HG03432 (cell line): Measurements from ENCODE around the gene GBX2.

Experiments
- ATAC-seq: cut with Tn5 transposase; IDR thresholded peaks from one replicate; pipeline ENCODE4 v1.9.1; 2021; ENCODE audit warnings: mild to moderate bottlenecking, moderate library complexity; ENCODE audit not compliant: unreplicated experiment

The GBX2 gene

DNA sequence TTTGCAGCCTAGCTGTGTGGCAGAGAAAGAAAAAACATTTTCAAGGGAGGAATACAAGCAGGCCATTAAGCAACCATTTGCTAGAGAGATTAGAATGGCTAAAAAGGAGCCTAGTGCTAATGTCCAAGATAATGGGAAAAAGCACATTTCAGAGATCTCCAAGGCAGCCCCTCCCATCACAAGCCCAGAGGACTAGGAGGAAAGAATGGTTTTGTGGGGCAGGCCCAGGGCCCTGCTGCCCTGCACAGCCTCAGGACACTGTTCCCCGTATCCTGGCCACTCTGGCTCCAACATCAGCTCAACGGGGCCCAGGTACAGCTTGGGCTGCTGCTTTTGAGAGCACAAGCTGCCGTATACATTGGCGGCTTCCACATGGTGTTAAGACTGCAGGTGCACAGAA is 16.5 kb upstream of the GBX2 start:
- no peak for ATAC-seq

DNA sequence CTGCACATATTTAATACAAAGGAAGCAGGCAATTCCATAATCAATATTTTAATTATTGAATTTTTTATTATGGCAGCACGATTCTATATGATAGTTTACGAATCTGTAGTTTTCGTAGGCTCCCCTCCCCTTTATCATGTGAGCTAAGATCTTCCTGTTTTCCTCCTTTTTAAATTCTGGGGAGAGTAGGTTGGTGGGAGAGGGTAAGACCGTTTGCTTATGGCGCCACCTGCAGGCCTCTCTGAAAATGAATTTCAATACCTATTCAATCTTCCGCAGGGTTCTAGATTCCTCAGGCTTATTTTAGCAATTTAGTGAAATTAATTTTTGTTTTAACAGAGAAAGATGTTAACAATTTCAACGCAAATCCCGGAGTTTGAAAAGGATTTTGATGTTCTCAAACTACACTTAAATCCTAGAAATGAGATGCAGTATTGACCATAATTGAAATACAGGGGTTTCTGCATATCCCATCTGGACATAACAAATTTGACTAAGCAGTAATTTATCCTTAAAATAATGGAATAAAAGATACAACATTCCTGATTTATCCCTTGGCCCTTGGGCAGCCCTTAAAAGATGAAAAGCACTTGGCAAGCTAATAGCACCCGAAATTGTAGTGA is 12.8 kb upstream of the GBX2 start:
- ATAC-seq = no peak

DNA sequence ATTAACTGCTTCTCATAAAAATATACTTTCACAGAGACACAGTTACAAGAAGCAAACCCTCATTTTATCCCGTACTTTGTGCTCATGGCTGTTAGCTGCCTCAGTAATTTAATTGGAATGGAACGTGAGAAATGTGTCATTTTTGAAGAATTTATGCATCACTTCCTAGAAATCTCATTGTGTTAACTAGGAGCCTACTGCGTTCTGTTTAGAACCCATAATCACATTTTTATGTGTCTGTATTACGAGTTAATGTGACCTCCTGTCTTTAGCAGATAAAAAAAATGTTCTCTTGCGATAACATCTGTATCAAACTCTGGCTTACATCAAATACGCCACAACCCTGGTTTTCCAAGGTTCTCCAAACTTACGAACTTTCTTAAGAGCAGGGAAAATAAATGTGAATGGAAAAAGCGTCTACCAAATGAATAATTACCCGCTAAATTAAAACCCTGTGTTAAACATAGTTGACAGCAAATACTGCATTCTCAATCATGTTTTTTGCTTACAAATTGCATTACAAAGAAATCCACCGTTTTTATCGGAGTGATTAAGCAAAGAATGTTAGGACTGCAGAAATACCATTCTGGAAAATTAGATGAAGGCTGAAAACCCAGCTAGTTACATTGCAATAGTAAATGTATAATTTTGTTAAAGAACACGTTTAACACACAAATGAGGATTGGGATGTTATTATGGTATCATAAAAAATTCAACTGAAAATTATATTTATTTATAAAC is 12.1 kb upstream of the GBX2 start:
- ATAC-seq = no peak

- no peak for ATAC-seq
These were observed 11.3 kb upstream of the GBX2 start for GRCh38 chr2:236179236-236180075.

- no peak for ATAC-seq
These were observed 10.7 kb upstream of the GBX2 start for GRCh38 chr2:236178890-236179235.

- ATAC-seq = no peak
These were observed 10.0 kb upstream of the GBX2 start for GRCh38 chr2:236177967-236178889.

- ATAC-seq = no peak
These were observed 9.4 kb upstream of the GBX2 start for GRCh38 chr2:236177604-236177966.

DNA sequence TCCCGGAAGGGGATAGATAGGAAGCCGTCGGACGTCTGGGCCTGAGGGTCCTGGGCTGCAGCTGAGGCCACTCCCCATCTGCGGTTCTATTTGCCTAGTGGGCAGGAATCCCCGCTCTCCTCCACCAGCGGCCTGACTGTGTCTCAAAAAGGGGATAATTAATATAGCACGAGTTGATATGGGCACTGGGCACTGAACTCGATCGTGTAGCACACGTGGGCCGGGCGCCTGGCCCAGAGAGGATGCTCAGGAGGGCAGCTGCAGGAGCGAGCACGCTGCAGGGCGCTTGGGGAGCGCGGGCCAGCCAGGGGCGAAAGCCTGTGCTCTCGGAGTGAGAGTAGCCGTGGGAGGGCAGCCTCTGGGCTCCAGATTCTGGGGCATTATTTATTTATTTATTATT is 8.8 kb upstream of the GBX2 start:
- no peak for ATAC-seq

GRCh38 chr2:236176417-236176816 is 8.2 kb upstream of the GBX2 start:
- no peak for ATAC-seq

GRCh38 chr2:236175548-236176150 is 7.5 kb upstream of the GBX2 start:
- ATAC-seq = no peak

DNA sequence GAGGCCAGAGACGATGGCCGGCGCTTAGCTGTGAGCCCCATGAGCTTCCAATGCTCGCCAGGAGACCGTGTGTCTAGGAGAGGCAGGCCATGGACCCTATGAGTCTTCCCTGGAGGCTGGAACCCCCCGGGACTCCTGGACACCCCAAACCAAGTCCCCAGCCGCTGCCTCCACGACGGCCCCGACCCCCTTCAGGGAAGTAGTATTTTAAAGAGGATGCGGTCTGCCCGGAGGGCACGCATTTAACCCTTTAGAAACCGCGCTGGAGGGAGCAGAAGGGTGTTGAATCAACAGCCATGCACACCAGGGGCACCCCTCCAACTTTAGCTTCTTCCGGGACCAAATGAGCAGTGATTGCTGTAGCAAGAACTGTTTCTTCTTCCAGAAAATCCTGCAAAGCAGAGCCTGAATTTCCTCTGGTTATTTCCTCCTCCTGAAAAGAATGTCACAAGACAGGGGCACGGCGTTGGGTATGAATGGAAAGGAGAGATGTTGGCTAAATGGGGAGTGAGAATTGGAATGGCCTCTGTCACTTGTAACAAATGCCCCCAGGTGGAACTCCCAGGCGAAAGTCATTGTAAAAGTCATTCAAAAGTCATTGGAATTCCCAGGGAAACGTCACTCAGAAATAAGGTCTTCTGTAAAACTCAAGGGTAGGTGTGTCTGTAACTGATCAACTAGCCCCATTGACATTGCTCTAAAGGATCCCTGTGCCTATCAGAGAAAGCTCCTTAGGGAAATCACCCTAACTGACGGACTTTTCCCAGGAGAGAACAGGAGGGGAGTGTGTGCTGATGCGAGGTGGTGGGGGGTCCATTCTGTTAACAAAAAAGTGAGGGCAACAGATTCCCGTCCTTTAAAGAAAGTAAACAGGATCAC is 5.8 kb upstream of the GBX2 start:
- no peak for ATAC-seq

DNA sequence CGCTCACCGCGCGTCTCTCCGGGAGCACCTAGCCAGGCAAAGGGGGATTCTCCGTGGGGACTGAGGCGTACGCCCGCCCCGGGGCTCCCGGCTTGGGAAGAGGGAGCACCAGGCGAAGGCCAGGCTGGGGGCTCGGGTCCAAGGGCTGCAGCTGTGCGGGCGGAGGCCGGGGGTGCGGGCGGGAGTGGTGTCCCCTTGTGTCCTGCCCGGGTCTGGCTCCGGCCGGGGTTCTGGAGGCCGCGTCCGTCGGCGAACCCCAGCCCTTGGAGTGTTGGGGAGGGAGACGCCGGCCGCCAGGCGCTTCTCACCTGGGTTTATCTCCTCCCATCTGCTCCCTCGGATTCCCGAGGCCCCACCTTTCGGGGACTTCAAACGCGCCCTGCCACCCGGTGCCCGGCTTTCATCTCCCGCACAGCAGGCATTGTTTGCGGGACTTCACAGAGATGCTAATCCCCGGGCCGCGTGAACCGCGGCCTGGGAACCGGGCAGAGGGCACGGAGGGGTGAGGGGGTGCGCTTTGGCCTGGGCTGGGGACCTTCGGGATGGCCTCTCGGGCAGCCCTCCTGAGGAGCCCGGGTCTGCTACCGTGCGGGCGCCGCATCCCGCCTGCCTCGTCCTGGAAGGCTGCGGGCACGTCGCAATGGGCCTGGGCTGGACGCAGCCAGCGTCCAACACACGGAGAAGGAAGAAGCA is 5.0 kb upstream of the GBX2 start:
- ATAC-seq = no peak

DNA sequence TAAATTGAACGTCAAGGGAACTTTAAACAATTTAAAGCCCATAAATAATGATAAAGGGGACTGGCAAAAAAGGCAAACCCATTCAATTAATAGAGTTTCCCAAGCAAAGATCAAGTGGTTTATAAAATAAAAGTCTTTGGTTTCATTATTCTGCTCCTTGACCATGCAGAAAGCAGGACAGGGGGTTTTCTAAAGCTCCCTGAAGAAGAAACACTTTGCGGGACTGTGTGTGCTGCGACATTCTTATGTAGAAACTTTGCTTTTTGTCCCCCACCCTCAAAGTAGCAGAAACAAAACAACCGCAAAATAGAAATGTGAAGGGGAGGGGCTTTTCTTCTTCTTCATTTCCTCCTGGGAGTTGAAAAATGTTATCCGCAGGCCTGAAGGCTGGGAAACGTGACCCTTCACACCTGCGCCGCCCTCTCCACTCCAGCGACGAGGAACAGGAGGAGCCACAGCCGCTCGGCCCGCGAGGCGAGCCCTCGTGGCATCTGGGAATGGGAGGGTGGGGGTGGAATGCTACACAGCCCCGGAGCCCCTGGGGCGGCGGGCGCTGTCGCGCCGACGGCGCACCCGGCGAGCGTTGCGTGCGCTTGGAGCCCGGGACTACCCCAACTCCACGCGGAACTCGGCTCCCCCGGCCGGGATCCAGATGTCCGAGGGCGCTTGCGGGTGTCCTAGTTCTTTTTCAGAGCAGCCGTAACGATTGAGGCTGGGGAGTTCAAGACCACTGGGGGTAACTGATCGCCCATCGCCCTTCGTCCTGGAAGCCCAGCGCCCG is 4.3 kb upstream of the GBX2 start:
- no peak for ATAC-seq

GRCh38 chr2:236171680-236172254 is 3.6 kb upstream of the GBX2 start:
- ATAC-seq = no peak

DNA sequence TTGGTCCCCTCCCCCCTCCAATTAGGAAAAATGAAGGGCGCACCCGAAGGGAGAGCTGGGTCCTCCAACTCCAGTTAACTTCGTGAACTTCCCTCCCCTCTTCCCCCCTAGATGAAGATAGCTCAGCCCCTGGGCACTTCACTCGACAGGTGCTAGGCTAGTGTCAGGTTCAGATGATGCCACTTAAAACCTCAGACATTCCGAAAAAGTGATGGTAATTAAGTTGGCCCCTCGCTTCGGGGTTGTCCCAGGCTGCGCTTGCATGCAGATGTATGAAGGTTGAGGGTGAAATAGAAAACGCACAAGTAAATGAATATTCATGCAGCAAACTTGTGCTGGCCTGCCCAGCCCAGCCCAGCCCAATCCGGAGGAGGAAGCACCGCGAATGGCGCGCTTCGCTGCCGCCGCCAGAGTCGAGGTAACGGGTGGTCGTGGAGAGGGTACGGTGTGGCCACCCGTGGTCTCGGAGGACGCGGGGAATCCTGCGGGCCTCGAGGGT is 3.0 kb upstream of the GBX2 start:
- no peak for ATAC-seq

GRCh38 chr2:236170590-236171165 is 2.5 kb upstream of the GBX2 start:
- no peak for ATAC-seq
